Peyer's patch (tissue), 4 donors: ENCODE results near the gene COX7C.

Source experiments
- CTCF ChIP-seq, 6 experiments: fragments of 450-650 bp in 4 of 6; fragments of 200-600 bp in 2 of 6; sonication (generic) in 1 of 6; IDR thresholded peaks; one replicate each; pipeline ENCODE4 v1.5.1; 2017 to 2019; ENCODE audit warnings: antibody characterized with exemption in 6 of 6, mild to moderate bottlenecking in 3 of 6, moderate library complexity in 1 of 6
- POLR2A ChIP-seq, 2 donors: fragments of 450-650 bp; IDR thresholded peaks; one replicate each; pipeline ENCODE4 v1.5.1; 2017; ENCODE audit warnings: antibody characterized with exemption in 2 of 2, mild to moderate bottlenecking in 2 of 2, moderate library complexity in 2 of 2

GRCh38 chr5:86596476-86596875 is 21.3 kb upstream of the COX7C start:
- TF ChIP-seq CTCF (IDR thresholded peaks at IDR 0.05): no peak
- no peak for TF ChIP-seq POLR2A (IDR thresholded peaks at IDR 0.05)
